ENCODE results near the gene ANKLE2.

GRCh38 chr12:132764231-132764630, 2.6 kb upstream of the ANKLE2 start:
- no peak for TF ChIP-seq REST (IDR thresholded peaks at IDR 0.05; ENCODE audit: insufficient read depth in 1 of 2, low read depth in 2 of 2, low read length in 2 of 2)
- TF ChIP-seq POLR2AphosphoS5 (IDR thresholded peaks at IDR 0.05; ENCODE audit: low read depth, low read length): no peak
- TF ChIP-seq SIN3A (IDR thresholded peaks at IDR 0.05; ENCODE audit: borderline replicate concordance, insufficient read depth, low read length): no peak
- TF ChIP-seq TAF1 (IDR thresholded peaks at IDR 0.05; ENCODE audit: borderline replicate concordance, insufficient read depth, low read length): no peak

Measured in PFSK-1 (cell line).